Fibroblast of skin of scalp (primary cell): ENCODE measurements around the gene SPPL2B.
"Not testable (repeated sequence)": the region's sequence is repeated elsewhere in the genome, so short reads cannot be mapped to it uniquely, and the experiment has no call there.

Source experiments
- DNase-seq: peaks from one replicate; pipeline ENCODE4 v3.0.0-alpha.2; 2013

The SPPL2B gene

DNA sequence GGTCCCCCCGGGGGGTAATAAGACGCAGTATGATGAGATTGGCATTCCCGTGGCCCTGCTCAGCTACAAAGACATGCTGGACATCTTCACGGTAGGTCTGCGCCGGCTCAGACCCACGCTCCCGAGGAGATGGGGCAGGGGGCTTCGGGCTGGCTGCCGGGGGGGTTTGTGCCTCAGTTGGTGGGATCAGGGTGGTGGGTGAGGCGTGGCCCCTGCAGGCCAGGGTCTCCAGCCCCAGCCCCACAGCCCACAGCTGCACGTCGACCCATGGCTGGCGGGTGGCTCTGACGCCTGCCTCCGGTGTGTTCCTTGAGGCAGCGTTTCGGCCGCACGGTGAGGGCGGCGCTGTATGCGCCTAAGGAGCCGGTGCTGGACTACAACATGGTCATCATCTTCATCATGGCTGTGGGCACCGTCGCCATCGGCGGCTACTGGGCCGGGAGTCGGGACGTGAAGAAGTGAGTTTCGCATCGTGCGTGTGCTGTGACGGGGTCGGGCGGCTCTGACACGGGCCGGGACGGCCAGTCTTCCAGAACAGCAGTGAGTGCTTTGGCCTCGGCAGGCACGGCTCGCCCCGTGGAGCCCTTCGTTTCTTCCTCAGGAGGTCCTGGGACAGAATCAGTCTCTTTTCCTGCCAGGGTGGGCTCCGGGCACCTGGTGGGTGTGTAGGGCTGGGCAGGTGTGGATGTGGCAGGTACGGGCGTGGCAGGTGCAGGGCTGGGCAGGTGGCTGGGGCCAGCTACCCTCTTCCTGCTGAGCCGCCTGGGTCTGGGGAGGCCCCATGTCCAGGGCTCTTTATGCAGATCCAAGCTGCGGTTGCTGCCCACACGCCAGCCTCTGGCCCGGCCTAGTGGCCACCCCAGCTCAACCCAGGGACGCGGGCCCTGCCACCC, 10.5 kb downstream of the SPPL2B start:
- no peak for DNase-seq

- no peak for DNase-seq
Observed at GRCh38 chr19:2339644-2340310, 11.3 kb downstream of the SPPL2B start.

DNA sequence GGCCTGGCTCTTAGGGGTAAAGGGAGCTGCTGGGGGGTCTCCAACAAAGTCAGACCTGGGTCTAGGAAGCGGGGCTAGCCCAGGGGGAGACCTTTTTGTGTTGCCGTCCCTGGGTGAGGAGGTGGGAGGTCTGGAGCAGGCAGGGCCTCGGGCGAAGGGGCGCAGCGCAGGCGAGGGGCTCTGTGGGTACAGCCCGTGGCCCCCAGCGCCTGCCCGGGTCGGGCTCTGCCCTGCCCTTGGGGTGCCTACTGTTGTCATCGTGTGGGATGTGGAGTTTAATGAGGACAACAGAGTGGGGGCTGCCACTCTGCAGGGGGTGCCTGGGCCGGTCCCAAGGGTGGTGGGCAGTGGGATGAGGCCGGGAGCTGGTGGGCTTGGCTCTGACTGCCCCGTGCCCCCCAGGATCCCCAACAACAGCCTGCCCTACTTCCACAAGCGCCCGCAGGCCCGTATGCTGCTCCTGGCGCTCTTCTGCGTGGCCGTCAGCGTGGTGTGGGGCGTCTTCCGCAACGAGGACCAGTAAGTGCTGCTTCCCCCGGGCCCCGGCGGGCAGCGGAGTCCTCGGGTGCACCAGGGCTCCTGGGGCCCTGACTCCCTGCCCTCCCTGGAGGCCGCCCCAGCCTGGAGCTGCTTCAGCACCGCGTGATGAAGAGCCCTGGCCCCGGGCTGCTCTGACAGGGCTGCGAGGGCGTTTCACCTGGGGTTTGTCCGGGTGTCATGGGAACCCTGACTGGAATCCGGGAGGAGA, 12.2 kb downstream of the SPPL2B start:
- DNase-seq: no peak

- no peak for DNase-seq
Observed at GRCh38 chr19:2341244-2341751, 12.8 kb downstream of the SPPL2B start.

DNA sequence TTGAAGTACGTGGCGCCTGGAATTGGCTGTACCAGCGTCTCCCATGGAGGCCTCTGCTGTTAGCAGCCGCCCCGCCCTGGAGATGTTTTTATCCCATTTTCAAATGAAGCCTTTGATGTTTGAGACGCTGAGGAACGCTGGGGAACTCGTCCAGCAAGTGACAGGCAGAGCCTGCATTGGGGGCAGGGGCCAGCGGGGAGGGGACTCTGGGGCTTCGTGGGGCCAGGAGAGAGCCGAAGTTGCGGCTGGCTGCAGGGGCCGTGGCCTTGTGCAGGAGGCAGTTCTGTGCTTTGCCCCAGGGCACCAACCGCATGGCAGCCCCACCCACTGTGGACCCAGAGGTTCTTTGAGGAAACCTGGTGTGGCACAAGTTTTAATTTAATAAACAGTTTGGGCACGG, 13.5 kb downstream of the SPPL2B start:
- DNase-seq: no peak

- DNase-seq: no peak
Observed at GRCh38 chr19:2342656-2343288, 14.3 kb downstream of the SPPL2B start.

GRCh38 chr19:2343289-2343982, 15.0 kb downstream of the SPPL2B start:
- no peak for DNase-seq

DNA sequence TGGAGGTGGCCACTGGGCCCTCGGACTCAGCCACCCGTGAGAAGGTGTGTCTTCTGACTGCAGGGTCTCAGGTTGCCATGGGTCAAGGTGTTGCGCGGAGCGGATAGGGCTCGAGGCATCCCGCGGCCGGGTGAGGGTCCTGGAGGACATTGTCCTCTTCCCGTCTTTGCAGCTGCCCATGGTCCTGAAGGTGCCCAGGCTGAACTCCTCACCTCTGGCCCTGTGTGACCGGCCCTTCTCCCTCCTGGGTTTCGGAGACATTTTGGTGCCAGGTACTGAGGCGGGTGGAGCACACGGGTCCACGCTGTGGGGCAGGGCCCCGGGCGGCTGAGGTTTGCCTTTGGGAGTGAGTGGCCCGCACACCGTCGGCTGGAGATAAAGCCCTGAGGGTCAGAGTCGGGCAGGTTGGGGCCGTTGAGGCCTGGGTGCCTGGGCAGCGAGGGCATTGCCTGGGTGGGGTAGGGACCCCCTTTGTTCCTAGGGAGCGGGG, 15.9 kb downstream of the SPPL2B start:
- DNase-seq: no peak

GRCh38 chr19:2345076-2345475, 16.6 kb downstream of the SPPL2B start:
- no peak for DNase-seq

DNA sequence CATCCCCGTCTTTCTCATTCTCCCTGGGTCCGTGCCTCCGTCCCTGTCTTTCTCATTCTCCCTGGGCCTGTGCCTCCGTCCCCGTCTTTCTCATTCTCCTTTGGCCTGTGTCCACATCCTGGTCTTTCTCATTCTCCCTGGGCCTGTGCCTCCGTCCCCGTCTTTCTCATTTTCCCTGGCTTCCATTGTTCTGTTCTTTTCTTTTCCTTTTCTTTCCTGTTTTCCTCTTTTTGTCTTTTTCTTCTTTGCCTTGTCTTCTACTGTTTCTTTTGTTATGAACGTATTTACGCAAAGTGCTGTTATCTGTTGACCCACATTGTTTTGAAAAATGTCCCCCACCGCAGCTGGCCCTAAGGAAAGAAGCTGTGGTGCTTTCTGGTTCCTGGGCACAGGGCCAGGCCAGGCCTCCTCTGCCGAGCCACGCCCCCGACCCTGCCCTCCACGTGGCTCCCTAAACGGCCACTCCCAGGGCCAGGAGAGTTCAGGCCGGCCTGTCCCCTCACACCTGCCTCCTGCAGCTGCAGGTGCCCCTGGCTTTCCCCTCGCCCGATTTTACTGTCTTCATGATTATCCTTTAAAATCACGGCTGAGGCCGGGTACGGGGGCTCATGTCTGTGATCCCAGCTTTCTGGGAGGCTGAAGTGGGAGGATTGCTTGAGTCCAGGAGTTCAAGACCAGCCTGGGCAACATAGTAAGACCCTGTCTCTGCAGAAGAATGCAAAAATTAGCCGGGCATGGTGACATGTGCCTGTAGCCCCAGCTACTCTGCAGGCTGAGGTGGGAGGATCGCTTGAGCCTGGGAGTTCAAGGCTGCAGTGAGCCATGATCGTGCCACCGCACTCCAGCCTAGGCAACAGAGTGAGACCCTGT, 17.5 kb downstream of the SPPL2B start:
- DNase-seq: no peak

DNA sequence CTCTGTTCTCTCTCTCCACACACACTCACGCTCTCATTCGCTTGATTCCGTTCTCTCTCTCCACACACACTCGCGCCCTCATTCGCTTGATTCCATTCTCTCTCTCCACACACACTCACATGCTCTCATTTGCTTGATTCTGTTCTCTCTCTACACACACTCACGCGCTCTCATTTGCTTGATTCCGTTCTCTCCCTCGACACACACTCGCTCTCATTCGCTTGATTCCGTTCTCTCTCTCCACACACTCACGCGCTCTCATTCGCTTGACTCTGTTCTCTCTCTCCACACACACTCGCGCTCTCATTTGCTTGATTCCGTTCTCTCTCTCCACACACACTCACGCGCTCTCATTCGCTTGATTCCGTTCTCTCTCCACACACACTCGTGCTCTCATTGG, 21.3 kb downstream of the SPPL2B start:
- not testable (repeated sequence) for DNase-seq

GRCh38 chr19:2350656-2351055, 22.2 kb downstream of the SPPL2B start:
- DNase-seq: no peak

DNA sequence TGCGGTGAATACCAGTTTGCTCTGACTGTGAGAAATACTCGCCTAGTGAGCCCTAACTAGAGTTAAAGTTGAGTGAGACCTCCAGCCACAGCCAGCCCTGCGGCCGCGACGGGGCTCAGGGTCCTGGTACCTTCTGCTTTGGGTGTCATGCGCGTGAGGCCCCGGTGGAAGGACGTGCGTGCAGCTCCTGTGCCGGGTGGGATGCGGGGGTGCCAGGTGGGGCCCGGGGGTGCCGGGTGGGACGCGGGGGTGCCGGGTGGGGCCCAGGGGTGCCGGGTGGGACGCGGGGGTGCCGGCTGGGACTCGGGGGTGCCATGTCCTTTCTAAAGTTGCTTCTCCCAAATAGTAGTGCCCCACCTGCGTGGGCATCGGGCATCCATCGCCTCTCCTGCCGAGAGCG, 23.1 kb downstream of the SPPL2B start:
- no peak for DNase-seq

DNA sequence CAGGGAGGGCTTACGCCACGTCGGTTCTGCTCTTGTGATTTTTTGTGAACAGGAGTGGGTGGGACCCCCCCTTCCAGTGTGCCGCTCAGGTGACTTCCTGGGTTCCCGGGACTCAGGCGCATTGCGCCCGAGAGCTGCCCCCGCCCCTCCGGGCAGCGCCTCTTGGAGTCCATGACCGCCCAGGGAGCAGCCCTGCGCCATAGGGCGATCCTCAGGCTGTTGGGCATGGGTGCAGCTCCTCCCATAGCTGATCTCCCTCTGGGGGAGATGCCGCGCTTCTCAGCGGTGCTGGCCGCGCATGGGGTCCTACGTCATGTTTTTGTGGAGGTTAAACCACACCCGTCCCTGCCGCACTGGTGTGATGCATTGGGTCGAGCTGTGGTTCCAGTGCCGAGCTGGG, 23.6 kb downstream of the SPPL2B start:
- no peak for DNase-seq

DNA sequence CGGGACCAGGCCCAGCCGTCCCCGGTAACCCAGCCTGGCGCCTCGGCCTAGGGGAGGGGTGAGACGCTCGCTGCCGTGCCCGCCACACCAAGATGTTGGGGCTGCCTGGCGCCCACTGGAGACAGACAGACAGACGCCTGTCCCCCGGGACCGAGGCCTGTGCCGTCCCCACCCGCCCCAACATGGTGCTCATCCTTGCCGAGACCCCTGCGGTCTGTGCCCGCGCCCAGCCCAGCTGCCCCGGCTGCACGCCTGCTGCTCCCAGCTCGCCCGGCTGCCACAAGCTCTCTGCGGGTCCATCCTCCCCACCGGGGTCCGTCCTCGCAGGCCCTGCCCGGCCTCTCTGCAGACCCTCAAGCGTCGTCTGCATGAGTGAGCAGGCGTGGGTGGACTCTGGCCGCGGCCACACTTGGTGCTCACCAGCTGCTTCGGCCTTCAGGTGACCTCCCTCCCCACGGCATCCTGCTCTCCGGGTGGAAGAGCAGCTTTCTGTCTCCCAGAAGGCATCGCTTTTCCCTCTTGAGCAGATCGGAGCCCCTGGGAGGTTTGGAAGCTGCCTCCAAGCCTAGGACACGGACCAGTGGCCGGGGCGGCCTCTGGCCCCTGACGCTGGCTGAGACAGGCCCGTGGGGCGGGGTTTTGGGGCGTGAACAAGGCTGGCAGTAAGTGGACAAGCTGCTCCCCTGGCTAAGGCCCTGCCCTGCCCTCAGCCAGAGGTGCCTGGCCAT, 24.8 kb downstream of the SPPL2B start:
- DNase-seq: no peak

- no peak for DNase-seq
Observed at GRCh38 chr19:2353887-2354592, 25.6 kb downstream of the SPPL2B start.

DNA sequence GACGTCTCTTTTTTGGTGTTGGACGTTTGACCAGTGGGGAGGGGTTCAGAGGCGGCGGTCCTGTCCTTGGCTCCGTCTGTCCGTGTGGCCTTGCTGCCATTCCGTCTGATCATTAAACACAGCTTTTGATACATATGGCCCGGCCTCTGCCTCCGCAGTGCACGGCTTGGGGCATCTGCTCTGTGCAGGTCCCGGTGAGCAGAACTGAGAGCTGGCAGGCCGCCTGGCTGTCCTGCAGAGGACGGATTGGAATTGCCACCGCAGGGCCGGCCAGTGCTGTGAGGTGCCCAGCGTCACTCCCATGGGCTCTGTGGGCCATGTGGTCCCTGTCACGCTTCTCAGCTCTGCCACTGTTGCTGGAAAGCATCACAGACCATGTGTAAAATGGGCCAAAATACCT, 26.2 kb downstream of the SPPL2B start:
- DNase-seq: no peak

DNA sequence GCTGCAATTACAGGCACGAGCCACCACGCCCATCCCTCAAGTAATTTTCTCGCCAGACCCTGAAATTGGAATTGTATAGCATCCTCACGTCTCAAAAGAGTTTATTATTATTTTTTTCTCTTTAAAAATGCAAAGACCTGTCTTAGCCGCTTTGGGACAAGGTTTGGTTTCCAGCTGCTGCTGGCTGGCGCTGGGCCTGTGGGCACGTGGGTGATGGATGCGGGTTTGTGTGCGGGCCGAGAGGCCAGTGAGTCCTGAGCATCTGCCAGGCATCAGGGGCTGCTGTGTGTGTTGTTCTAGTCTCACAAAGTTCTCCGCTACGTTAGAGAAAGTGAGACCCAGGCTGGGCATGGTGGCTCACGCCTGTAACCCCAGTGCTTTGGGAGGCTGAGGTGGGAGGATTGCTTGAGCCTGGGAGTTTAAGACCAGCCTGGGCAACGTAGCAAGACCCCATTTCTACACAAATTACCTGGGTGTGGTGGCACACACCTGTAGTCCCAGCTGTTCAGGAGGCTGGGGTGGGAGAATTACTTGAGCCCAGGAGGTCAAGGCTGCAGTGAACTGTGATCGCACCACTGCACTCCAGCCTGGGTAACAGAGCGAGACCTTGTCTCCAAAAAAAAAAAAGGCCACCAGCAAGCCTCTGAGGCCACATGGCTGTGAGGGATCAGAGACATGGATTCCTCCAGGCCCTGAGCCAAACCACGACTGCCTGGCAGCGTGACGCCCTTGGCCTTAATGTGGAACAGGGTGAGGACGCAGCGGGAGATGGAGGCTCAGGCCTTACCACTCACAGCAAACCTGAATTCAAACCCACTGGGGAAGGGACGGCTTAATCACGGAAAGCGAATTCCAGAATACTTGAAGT, 26.9 kb downstream of the SPPL2B start:
- peak; percentile 83 for DNase-seq
